Epidermal melanocyte (primary cell): Measurements from ENCODE around the gene TRIM32.
A peak's percentile ranks its signal among the peaks of the same experiment; 100 is the strongest.

Experiments
- DNase-seq: peaks from one replicate; pipeline ENCODE4 v3.0.0; 2011; ENCODE audit warnings: low spot score; ENCODE audit not compliant: insufficient read length

Gene TRIM32, protein sequence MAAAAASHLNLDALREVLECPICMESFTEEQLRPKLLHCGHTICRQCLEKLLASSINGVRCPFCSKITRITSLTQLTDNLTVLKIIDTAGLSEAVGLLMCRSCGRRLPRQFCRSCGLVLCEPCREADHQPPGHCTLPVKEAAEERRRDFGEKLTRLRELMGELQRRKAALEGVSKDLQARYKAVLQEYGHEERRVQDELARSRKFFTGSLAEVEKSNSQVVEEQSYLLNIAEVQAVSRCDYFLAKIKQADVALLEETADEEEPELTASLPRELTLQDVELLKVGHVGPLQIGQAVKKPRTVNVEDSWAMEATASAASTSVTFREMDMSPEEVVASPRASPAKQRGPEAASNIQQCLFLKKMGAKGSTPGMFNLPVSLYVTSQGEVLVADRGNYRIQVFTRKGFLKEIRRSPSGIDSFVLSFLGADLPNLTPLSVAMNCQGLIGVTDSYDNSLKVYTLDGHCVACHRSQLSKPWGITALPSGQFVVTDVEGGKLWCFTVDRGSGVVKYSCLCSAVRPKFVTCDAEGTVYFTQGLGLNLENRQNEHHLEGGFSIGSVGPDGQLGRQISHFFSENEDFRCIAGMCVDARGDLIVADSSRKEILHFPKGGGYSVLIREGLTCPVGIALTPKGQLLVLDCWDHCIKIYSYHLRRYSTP

DNA sequence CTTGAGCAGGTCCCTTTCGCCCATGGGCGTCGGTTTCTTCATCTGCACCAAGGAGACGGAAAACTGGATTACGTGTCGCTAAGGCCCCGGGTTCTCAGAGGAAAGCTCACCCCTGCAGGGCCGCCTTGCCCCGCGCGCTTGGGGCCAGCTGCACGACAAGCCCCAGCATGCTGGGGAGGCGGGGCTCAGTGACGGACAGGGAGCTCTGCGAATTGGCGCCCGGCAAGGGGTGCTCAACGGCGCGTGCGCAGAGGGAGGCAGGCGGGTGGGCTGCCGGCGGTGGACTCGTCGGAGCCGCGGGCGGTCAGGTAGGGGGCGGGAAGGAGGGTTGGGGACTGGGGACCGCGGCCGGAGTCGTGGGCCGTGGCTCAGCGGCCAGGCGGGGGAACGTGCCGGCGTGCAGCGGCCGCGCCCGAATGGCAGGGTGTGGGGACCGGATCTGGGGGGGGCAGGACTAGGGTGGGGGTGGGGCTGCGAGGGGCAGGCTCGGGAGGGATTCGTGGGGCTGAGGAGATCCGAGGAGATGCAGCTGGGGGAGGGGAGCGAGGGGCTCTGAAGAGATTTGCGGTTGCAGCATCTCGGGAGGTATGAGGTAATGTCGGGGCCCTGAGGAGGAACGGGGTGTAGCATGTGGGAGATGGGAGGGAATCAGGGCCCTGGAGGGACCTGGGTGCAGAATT is at the start of gene TRIM32:
Gene TRIM32 (plus strand): TSS at position 232 of the 680 bp plus-strand sequence. CDS start 10,438 bp downstream, outside the sequence.
- peak; percentile 90 for DNase-seq

DNA sequence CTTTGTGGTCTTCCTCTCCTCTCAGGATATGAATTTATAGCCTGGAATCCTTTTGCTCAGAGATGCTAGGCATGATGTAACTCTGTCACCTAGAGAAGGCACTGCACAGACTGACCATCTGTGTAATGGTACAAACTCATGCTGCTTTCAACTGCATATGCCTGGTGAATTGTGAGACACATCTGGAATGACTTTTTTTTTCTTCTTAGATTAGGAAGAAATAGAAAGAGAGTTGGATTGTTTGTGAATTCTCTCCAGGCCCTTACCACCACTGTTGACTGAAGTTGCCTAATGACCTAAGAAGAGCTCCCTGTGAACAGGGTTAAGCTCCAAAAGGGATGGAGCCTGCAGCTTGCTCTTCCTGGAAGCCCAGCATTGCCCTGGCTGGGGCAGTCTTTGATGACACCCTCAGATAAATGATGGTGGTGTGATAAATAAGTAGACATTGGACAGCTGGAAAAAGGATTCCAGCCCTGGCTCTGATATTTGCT is 47.8 kb upstream of the TRIM32 start:
- no peak for DNase-seq

DNA sequence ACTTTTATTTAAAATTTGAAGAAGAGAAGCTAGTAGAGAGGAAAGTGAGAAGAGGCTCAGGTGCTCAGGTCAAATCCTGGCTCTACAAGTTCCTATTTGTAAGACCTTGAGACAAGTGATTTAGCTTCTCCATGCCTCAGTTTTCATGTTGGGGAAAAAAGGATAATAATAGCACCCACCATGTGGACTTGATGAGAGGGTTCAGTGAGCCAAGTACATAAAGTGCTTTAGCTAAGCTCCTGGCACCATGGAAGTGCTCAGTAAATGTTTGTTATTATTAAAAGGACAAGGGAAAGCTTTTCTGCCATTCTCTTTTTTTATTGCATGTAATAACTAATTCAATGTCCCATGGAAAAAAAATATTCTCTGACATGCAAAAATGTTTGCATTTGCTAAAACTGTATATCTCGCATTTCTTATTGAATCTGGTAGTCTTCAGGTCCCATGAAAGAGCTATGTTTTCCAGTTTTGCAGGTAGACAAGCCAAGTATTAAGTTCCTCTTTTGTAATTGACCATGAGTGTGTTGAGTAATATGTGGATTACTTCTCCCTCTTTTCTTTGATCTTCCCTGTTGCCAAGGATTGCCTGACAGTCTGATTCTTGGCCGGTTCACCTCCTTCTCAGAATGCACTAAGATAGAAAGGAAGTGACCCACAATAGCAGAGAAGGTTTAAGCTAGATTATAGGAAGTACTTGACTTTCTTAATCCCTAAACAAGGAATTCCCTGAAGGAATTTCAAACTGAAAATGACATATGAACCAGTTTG is 45.6 kb upstream of the TRIM32 start:
- no peak for DNase-seq

DNA sequence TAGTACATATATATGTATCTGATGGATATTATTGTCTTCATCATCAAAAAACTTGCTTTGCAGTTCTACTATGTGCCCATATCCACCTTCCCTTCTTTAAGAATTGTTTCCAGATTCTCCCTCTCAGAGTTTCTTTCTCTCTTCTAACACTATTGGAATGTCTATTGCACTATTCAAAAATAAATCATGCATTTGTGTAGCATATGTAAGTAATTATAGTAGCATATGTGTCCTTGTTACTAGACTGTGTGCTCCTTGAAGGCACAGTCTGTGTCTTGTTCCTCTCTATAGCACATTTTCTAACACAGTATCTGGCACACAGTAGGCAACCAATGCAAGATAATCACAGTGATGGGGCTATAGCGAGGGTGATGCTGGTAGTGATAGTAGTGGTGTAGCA is 43.4 kb upstream of the TRIM32 start:
- DNase-seq = peak; percentile 23

DNA sequence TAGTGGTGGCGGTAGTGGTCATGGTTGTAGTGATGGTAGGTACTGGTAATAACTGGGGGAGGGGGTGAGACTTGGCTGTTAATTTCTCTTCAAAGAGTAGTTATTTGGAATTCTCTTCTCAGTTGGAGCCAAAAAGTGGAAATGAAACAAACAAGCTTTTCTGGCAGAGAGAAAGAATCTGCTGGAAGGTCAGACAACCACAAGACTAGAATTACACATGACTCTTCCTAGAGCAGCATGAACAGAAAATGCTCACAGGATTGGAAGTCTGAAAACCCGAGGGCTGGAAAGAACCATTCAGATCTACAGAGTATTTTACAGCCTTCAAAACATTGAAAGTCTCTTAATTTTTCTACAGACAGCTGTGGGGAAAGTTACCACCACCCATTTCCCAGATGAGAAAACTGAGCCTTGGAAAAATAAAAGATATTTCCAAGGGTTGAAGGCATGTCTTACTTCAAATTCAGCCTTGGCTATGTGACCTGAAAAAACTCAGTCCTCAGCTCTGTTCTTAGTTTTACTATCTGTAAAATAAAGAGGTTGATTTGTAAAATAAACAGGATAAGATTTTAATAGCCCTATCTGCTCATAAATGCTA is 42.9 kb upstream of the TRIM32 start:
- peak; percentile 85 for DNase-seq

DNA sequence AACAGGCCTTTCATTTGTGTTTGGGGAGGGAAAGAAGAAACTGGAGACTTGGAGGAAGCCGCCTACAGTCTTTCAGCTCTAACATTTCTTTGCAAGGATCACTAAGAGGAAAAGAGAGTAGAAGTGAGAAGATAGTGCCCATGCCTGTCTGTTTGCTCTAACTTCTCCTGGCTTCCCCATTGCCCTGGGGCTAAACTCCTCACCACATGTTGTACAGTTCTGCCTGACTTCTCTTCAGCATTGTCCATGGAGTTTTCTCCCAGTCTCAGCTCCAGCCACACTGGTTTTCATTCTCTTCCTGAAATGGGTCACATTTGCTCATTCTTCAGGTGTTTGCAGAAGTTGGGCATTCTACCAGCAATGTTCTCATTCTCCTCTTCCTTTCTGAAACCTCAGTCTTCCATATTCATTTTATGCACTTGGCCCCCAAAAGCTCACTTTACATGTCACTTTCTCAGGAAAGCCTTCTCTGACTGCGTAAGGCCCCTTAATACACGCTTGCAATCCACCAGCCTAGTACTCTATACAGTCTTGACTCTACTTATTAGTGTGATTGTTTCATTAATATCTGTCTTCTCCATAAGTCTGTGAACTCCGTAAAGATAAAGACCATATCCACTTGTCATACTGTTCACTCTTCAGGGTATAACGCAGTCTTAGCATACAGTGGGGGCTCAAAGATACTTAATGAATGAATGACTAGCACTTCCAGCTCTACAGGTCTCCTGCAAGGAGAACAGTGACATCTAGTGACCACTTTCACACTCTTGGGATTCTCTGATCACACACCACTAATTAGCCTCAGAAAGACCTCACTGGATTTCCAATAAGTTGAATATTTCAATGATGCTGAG is 40.2 kb upstream of the TRIM32 start:
- no peak for DNase-seq

DNA sequence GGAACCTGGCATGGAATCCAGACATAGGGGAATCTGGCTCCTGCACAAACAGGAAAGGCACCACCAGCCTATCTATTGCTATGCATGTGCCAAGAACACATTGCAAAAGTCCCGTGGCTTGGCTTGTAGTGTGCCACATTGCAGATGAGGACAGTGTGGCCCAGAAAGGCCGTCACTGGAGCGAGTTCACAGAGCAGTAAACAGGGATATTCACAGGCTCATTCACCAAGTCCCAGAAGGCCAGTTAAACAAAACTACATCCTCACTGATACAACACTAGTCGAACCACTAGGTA is 39.6 kb upstream of the TRIM32 start:
- DNase-seq = no peak

DNA sequence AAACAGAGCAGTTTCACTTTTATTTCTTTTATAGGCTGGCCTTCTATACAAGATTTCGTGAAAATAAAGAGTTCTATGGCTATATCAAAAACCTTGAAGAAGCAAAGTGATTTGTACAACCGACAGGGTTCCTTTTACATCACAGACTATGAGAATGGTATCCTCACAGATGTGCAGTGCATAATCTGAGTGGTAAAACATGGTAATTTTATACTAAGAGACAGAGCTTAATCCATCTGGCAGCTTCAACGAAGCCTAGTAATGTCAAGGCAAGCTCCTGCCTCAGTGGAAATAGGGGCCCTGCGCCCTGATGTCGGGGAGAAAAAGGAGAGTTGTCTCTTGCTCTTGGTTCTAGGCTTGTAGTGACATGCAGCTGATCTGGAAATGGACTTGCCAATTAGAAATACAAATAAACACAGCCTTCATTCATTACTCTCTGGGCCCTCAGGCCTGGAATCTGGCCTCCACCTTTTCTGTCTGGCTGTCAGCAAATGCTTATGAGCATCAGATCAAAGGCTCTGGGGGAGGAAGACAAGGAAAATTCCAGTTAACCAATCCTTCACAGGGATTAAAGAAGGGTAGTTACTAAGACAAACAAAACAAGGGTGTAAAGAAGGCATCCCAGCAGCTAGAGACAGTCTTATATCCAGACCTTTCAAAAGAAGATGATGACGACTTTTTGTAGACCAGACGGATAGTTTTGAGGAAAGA is 33.6 kb upstream of the TRIM32 start:
- DNase-seq = peak; percentile 26

DNA sequence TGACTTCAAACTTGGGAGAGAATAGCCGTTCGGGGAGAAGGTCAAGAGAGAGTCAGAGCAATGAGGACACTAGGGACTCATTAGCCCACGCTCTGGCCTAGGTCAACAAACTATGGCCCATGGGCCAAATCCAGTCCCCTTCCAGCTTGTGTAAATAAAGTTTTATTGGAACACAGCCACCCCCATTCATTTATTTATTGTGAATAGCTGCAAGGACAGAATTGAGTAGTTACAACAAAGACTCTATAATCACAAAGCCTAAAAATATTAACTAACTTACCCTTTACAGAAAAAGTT is 33.1 kb upstream of the TRIM32 start:
- no peak for DNase-seq

DNA sequence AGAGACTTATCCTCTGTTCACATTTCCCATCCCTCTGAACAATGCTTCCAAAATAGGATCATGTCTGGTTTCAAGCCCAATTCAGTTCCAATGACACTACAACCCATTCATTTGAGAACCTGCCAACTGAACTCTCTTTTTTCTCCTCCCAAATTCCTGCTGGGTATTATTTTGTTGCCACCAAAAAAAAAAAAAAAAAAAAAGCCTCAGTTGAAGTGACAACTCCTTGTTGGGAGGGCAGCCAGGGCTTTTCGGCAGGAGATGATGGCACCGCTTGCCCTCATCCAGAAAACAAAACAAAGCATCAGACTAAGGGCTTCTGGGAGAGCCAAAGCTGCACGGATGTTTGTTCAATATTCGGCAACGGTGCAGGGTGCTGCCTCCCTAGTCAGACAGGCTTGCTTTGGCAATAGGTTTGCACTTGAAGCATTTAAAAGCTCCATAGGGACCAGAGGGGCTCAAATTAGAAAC is 30.6 kb upstream of the TRIM32 start:
- DNase-seq = no peak

DNA sequence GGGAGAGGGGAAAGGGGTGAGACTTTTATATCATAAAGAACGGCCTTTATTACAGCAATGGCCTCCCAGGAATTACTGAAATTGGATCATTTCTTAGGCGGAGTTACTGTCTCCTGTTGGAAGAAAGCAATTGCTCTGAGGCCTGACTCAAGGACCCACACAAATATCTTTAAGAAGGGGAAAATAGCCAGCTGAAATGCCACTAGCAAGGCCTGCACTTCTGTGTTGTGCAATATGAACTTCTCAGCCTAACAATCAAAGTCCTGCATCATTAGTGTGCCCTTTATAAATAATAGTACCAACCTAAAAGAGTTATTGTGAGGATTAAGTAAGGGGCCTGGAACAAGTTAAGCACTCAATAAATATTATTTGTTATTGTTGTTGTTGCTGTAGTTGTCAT is 30.1 kb upstream of the TRIM32 start:
- DNase-seq = no peak

DNA sequence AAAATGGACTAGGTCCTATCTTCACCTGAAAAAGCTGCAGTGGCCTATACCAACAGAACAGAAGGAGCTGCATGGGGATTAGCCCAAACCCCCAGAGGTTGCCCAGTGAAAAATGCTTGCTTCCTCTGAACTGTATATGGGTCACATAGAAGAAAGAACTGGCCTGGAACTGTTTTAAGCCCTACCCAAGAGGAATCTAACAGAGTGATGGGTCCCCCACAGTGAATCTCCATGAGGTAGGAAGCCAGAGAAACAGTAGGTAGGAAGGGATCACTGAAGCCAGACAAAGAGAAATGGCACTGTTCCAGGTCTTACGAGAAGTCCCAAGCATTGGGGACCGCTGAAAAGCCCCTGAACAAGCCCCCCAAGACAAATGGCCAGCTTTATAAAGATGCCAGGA is 28.8 kb upstream of the TRIM32 start:
- DNase-seq = no peak

DNA sequence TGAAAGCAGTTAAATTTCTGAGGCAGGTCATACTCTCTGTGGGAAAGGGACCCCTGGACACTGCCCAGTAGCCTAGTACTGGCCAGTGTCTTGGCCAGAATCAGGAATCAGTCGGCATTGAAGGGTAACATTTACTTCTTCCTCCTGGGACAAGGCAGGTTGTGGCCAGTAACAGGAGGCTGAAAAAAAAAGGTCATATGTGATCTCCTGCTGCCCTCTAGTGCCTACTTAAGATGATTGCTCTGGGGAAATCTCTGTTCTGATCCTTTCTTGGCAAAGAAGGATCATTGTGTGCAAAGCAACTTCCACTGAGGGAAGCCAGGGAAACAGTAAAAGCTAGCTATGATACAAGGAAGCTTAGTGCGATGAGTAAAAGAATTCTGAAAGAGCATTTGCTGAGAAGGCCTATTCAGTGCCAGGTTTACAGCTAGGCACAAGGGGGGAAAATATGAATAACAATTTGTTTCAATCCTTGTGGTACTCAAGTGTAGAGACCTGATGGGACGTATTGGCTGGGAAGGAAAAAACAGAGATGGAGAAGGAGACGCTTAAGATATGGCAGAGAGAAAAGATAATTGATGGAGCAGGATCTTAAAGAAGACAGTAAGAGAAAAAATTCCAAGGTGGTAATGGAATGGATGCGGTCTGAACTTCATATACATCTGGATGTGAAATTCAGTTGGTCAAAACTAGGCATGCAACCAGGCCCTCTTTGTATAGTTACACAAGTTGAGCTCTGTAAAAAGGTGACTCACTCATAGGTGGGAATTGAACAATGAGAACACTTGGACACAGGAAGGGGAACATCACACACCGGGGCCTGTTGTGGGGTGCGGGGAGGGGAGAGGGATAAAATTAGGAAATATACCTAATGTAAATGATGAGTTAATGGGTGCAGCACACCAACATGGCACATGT is 25.8 kb upstream of the TRIM32 start:
- DNase-seq = peak; percentile 83

DNA sequence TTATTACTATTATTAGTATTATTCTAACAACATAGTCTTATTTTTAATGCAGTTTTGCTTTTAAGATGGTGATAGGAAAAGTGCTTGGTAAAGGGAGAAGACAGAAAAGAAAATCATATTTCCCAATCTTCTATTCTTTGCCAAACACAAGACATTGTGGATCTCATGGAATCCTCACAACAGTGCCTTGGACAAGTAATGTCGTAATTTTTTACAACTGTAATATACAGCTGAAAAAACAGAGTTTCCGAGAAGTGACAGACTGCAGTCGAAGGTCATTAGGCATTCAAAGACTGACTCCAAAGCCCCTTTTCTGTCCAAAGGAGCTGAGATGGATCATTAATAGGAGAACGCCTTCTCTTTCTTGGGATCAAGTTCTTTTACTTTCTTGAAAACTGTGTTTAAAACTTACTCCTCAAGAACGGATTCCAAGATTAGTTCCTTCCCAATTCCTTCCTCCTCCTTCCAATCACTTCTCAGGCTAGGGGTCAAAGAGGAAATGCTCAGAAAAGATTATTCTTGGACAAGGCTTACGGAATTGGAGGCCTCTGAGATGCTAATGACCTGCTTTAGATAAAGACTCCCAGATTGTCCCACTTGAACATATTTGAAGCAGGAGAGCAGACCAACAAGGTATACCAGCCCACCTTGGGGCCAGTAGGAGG is 24.3 kb upstream of the TRIM32 start:
- DNase-seq = no peak

DNA sequence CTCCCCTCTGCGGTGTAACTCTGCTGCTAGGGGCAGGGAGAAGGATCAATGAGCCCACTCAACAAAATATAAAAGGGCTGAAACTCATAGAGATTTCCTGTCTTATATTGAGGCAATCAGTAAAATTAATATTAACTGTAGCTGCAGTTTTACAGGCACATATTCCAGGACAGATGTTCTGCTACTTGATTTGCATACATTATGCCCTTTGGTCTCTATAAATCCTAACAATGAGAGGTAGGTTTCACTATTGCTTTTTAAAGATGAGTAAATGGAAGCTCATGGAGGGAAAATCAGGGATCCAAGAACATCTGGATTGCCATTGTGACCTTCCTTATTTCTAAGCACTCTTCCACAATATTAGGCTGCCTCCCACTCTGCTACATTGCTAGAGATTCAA is 23.5 kb upstream of the TRIM32 start:
- DNase-seq = no peak

DNA sequence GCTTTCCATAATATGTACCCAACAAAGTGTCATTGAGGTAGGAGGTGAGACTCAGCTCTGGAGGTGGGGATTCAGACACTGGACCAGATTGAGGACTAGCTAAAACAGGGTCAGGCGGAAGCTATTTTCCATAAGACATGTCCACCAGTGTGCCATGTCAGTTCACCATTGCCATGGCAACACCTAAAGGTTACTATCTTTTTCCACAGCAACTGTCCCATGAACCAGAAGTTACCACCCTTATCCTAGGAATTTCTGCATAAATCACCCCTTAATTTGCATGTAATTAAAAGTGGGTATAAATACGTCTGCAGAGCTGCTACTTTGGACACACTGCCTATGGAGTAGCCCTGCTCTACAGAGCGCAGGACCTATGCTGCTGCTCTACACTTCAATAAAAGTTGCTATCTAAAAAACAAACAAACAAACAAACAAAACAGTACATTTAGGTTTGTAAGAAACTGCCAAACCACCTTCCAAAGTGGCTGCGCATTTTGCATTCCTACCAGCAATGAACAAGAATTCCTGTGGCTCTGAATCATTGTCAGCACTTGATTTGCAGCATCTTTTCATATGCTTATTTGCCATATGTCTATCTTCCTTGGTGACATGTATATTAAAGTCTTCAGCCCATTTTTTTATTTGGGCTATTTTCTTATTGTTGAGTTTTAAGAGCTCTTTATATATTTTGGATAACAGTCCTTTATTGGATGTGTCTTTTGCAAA is 18.0 kb upstream of the TRIM32 start:
- DNase-seq = no peak

DNA sequence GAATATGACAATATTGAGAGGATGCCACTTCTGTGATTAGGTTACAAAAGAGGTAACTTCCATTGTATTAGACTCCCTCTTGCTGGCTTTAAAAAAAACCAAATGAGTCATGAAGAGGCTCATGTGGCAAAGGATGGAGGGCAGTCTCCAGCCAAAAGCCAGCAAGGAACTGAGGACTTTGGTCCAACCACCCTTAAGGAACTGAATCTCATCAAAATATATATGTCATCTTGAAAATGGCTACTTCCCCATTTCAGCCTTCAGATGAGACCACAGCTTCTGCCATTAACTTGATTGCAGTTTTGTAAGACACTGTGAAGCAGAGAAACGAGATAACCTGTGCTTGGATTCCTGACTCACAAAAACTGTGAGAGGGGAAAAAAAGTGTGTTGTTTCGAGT is 15.5 kb upstream of the TRIM32 start:
- no peak for DNase-seq

DNA sequence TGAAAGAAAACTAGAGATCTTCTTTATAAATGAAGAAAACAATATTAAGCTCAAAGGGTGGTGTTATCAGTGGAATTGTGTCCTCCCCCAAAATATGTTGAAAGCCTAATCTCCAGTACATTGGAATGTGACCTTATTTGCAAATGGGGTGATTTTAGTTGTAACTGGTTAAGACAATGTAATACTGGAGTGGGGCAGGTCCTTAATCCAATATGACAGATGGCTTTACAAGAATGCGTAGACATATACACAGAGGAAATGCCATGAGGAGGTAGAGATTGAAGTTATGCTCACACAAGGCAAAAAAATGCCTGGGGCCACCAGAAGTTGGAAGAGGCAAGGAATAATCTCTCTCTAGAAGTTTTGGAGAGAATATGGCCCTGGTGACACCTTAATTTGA is 13.7 kb upstream of the TRIM32 start:
- no peak for DNase-seq
